HCT116 (cell line): ENCODE data around the gene MEGF6. TPM values are rescaled to one million over a fixed set of nuclear protein-coding genes. Genes with fewer than 3 reads are reported as not detected.

ENCODE experiments used
- ATAC-seq: fragments of 200-7000 bp; cut with Tn5 transposase; 2 replicates; pipeline ENCODE4 v1.9.1; 2020; ENCODE audit warnings: mild to moderate bottlenecking, moderate library complexity
- BruUV-seq: library from RNA; stranded (reverse); fragments of 400-500 nt; replicated peaks from 2 replicates; lab custom pipeline; 2021; lab: Mats Ljungman, UMichigan
- CTCF ChIA-PET: fragments of 300-600 bp; sonication (Branson Sonifier 250); formaldehyde crosslinking; loops from one replicate; lab custom pipeline; 2021; ENCODE audit warnings: antibody characterized with exemption; lab: Charles Lee
- POLR2A ChIA-PET: fragments of 300-600, 350-600 bp; sonication (Branson Sonifier 250); formaldehyde crosslinking; loops from one replicate; lab custom pipeline; 2021; ENCODE audit warnings: antibody characterized with exemption; lab: Charles Lee
- RAD21 ChIA-PET, 2 experiments: fragments of 300-600 bp; sonication (Branson Sonifier 250); formaldehyde crosslinking; loops; one replicate each; lab custom pipeline; 2023; ENCODE audit warnings: low total read pairs in 2 of 2; ENCODE audit not compliant: uncharacterized antibody in 2 of 2, unreplicated experiment in 2 of 2, low non-redundant PET in 1 of 2; lab: Charles Lee
- DNase-seq: peaks from one replicate; pipeline ENCODE4 v3.0.0-alpha.2; 2010; ENCODE audit warnings: low read depth, low spot score
- H2AFZ ChIP-seq: fragments of 200-600 bp; shearing (Covaris generic), sonication (generic); 2 replicates; pipeline ENCODE4 v1.6.1; 2017; ENCODE audit warnings: low read depth, mixed run types, mixed read lengths, antibody characterized with exemption, low read length; ENCODE audit not compliant: poor library complexity, severe bottlenecking
- H3K27ac ChIP-seq: 2 replicates; pipeline ENCODE4 v1.5.1; 2012; ENCODE audit warnings: low read depth, low read length
- H3K27me3 ChIP-seq: fragments of 200-600 bp; sonication (generic); 2 replicates; pipeline ENCODE4 v1.6.1; 2016; ENCODE audit warnings: mixed run types, low read length, mixed read lengths; ENCODE audit not compliant: insufficient read depth
- H3K36me3 ChIP-seq, 2 experiments: fragments of 200-500 bp in 1 of 2; fragments of 200-600 bp in 1 of 2; sonication (Bioruptor generic) in 1 of 2; sonication (generic) in 1 of 2; 2 replicates each; pipeline versions ENCODE4 v1.5.1 to v1.6.1; 2014 to 2016; ENCODE audit warnings: low read length in 2 of 2, inconsistent platforms in 1 of 2, mixed read lengths in 1 of 2, mixed run types in 1 of 2; ENCODE audit not compliant: insufficient read depth in 2 of 2, control insufficient read depth in 1 of 2
- H3K4me1 ChIP-seq, 2 experiments: fragments of 200-600 bp in 1 of 2; sonication (generic) in 1 of 2; 2 replicates each; pipeline versions ENCODE4 v1.5.1 to v1.6.1; 2012 to 2017; ENCODE audit warnings: low read length in 2 of 2, inconsistent platforms in 1 of 2, mild to moderate bottlenecking in 1 of 2, mixed read lengths in 1 of 2, mixed run types in 1 of 2, moderate library complexity in 1 of 2; ENCODE audit not compliant: insufficient read depth in 2 of 2, control insufficient read depth in 1 of 2
- H3K4me2 ChIP-seq: fragments of 200-600 bp; sonication (generic); 2 replicates; pipeline ENCODE4 v1.6.1; 2017; ENCODE audit warnings: mixed run types, low read length, mixed read lengths
- H3K4me3 ChIP-seq, 2 experiments: fragments of 200-600 bp in 1 of 2; sonication (generic) in 1 of 2; replicated peaks in 1 of 2; 2 replicates each; pipeline ENCODE4 v1.5.1; 2011 to 2016; ENCODE audit warnings: low read length in 2 of 2, control low read depth in 1 of 2, low read depth in 1 of 2, mild to moderate bottlenecking in 1 of 2, mixed read lengths in 1 of 2, mixed run types in 1 of 2
- H3K79me2 ChIP-seq: fragments of 200-600 bp; sonication (generic); 2 replicates; pipeline ENCODE4 v1.6.1; 2017; ENCODE audit warnings: mild to moderate bottlenecking, mixed run types, low read length, moderate library complexity, mixed read lengths; ENCODE audit not compliant: insufficient read depth
- H3K9ac ChIP-seq: fragments of 200-600 bp; sonication (generic); 2 replicates; pipeline ENCODE4 v1.6.1; 2016; ENCODE audit warnings: low read length, mixed read lengths
- H3K9me2 ChIP-seq: fragments of 200-600 bp; sonication (generic), shearing (Covaris generic); 2 replicates; pipeline ENCODE4 v1.6.1; 2017; ENCODE audit warnings: mixed run types, mild to moderate bottlenecking, moderate library complexity; ENCODE audit not compliant: insufficient read depth
- H3K9me3 ChIP-seq, 2 experiments: fragments of 200-500 bp in 1 of 2; fragments of 200-600 bp in 1 of 2; sonication (Bioruptor generic) in 1 of 2; sonication (generic) in 1 of 2; 2 replicates each; pipeline ENCODE4 v1.6.1; 2014 to 2017; ENCODE audit warnings: low read length in 2 of 2, mixed read lengths in 2 of 2, inconsistent platforms in 1 of 2, low read depth in 1 of 2, mild to moderate bottlenecking in 1 of 2, mixed run types in 1 of 2, moderate library complexity in 1 of 2; ENCODE audit not compliant: control insufficient read depth in 1 of 2, insufficient read depth in 1 of 2
- H4K20me1 ChIP-seq: fragments of 200-600 bp; sonication (generic), shearing (Covaris generic); 2 replicates; pipeline ENCODE4 v1.6.1; 2017; ENCODE audit warnings: mixed run types, mild to moderate bottlenecking, moderate library complexity; ENCODE audit not compliant: insufficient read depth
- ATF3 ChIP-seq: IDR thresholded peaks from 2 replicates; pipeline ENCODE4 v1.6.1; 2012
- CBX3 ChIP-seq: IDR thresholded peaks from 2 replicates; pipeline ENCODE4 v1.6.1; 2012; ENCODE audit warnings: low read depth
- CEBPB ChIP-seq: IDR thresholded peaks from 2 replicates; pipeline ENCODE4 v1.6.1; 2012; ENCODE audit warnings: low read depth
- EGR1 ChIP-seq: IDR thresholded peaks from 2 replicates; pipeline ENCODE4 v1.6.1; 2012; ENCODE audit warnings: low read depth
- EZH2phosphoT487 ChIP-seq: fragments of 200-600 bp; IDR thresholded peaks from 2 replicates; pipeline ENCODE4 v1.6.1; 2018; ENCODE audit warnings: antibody characterized with exemption, borderline replicate concordance
- RAD21 ChIP-seq: IDR thresholded peaks from 2 replicates; pipeline ENCODE4 v1.6.1; 2012; ENCODE audit warnings: low read depth, mild to moderate bottlenecking
- SIN3A ChIP-seq: IDR thresholded peaks from 2 replicates; pipeline ENCODE4 v1.6.1; 2012; ENCODE audit warnings: low read depth
- ZBTB33 ChIP-seq: IDR thresholded peaks from 2 replicates; pipeline ENCODE4 v1.6.1; 2011; ENCODE audit warnings: mild to moderate bottlenecking, low read length, moderate library complexity; ENCODE audit not compliant: insufficient replicate concordance; ENCODE audit errors: extremely low read depth
- intact Hi-C: fragments of 100-400 bp; cut with micrococcal nuclease; formaldehyde crosslinking; loops from 2 replicates; pipeline ENCODE4 v1.10.0; 2022
- total RNA-seq: library from RNA; stranded (reverse); gene quantifications from one replicate; pipeline ENCODE4 v1.2.1, GENCODE V29; 2021; ENCODE audit not compliant: unreplicated experiment
- TF ChIP-seq, protein P1 (sequence below): IDR thresholded peaks from 2 replicates; pipeline ENCODE4 v1.6.1; 2012

Gene MEGF6
- total RNA-seq, 1 experiment from 2014 or later: 47.6 TPM

DNA sequence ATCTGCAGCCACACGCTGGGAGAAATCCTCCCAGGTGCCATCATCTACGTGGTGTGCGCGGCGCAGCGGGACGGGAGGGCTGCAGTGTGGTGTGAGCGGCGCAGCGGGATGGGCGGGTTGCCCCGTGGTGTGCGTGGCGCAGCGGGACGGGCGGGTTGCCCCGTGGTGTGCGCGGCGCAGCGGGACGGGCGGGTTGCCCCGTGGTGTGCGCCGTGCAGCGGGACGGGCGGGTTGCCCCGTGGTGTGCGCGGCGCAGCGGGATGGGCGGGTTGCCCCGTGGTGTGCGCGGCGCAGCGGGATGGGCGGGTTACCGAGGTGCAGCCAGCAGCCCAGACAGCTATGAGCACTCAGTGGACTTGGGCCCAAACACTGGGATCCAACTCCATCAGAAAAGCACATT lies 33.9 kb upstream of the MEGF6 start:
- ChIA-PET CTCF (no interaction called here), POLR2A (no interaction called here), RAD21 (no interaction called here)
- intact Hi-C loops: no loop called here
- no peak overlapping the region for H2AFZ ChIP-seq
- no peaks in the 10 kb centered on the region for H3K9me3 ChIP-seq
- no peaks in the 10 kb centered on the region for H3K27me3 ChIP-seq
- H3K4me1 ChIP-seq: peaks cover 4 to 9% of the 10 kb centered on the region in 2 experiments; a peak in 3 of 4 replicates
- TF ChIP-seq ZBTB33 (no peak), EZH2phosphoT487 (no peak), CEBPB (no peak), ATF3 (no peak), EGR1 (no peak), RAD21 (no peak), SIN3A (no peak), CBX3 (no peak)
- TF ChIP-seq, protein P1, sequence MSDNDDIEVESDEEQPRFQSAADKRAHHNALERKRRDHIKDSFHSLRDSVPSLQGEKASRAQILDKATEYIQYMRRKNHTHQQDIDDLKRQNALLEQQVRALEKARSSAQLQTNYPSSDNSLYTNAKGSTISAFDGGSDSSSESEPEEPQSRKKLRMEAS: no peak
- no TSS peak for BruUV-seq
- no peaks in the 10 kb centered on the region for H4K20me1 ChIP-seq
- H3K9me2 ChIP-seq: no peaks in the 10 kb centered on the region
- no peak overlapping the region for H3K27ac ChIP-seq
- no peak overlapping the region for H3K9ac ChIP-seq
- peaks cover 16 to 19% of the 10 kb centered on the region in 2 experiments; a peak in 3 of 4 replicates for H3K36me3 ChIP-seq
- DNase-seq (no peak), ATAC-seq (no peak)
- H3K79me2 ChIP-seq: peaks cover 26% of the 10 kb centered on the region
- no peak overlapping the region for H3K4me3 ChIP-seq
- no peak overlapping the region for H3K4me2 ChIP-seq
